Uterus (tissue), 4 donors: ENCODE measurements around the gene TANGO2. TPM values are rescaled to one million over a fixed set of nuclear protein-coding genes. Genes with fewer than 3 reads are reported as not detected.

Experiments used
- DNase-seq, 2 donors: peaks; one replicate each; pipeline ENCODE4 v3.0.0-alpha.2; 2019 to 2020
- H3K27ac ChIP-seq, 2 donors: fragments of 200-600 bp; sonication (generic); 1 replicate in 1 of 2; 2 replicates in 1 of 2; pipeline ENCODE4 v1.5.1; 2016 to 2018
- H3K27me3 ChIP-seq, 2 donors: fragments of 200-600 bp; sonication (generic); one replicate each; pipeline ENCODE4 v1.5.1; 2018 to 2019; ENCODE audit warnings: control low read depth in 1 of 2
- H3K36me3 ChIP-seq, 2 donors: fragments of 200-600 bp; sonication (generic); one replicate each; pipeline ENCODE4 v1.5.1; 2019; ENCODE audit warnings: control low read depth in 1 of 2
- H3K4me1 ChIP-seq, 2 donors: fragments of 200-600 bp; sonication (generic); one replicate each; pipeline ENCODE4 v1.5.1; 2018 to 2019; ENCODE audit warnings: control low read depth in 1 of 2
- H3K4me3 ChIP-seq, 2 donors: fragments of 200-600 bp; sonication (generic); 1 replicate in 1 of 2; 2 replicates in 1 of 2; pipeline ENCODE4 v1.5.1; 2018 to 2019; ENCODE audit warnings: mild to moderate bottlenecking in 1 of 2
- H3K9me3 ChIP-seq, 2 donors: fragments of 200-600 bp; sonication (generic); one replicate each; pipeline ENCODE4 v1.5.1; 2019; ENCODE audit warnings: control low read depth in 1 of 2
- CTCF ChIP-seq, 4 experiments: fragments of 200-600 bp in 2 of 4; fragments of 450-650 bp in 2 of 4; sonication (generic) in 2 of 4; IDR thresholded peaks; one replicate each; pipeline ENCODE4 v1.5.1; 2016 to 2019; ENCODE audit warnings: antibody characterized with exemption in 4 of 4, mild to moderate bottlenecking in 2 of 4, moderate library complexity in 1 of 4
- POLR2A ChIP-seq, 2 donors: fragments of 450-650 bp; IDR thresholded peaks; one replicate each; pipeline ENCODE4 v1.6.1; 2016; ENCODE audit warnings: antibody characterized with exemption in 2 of 2, mild to moderate bottlenecking in 1 of 2, moderate library complexity in 1 of 2
- intact Hi-C: fragments of 100-400 bp; cut with DNase I; formaldehyde crosslinking; loops from one replicate; pipeline ENCODE4 v1.15.1; 2023; ENCODE audit warnings: low total_unique reads
- total RNA-seq, 4 donors: library from RNA; depleted of rRNA in 3 of 4; stranded (reverse); fragments of >200 nt in 3 of 4; gene quantifications; one replicate each; pipeline versions ENCODE4 v1.1.0 to v1.2.4, GENCODE V29; 2014 to 2023
- donor health status: DM: yes; HTN: yes; CAD: no.

Gene TANGO2
- total RNA-seq, 4 donors from 2014 or later, result 2.8 to 25.1 (median 13.3) TPM

GRCh38 chr22:20027966-20028854, 7.3 kb downstream of the TANGO2 start:
- DNase-seq, result no peak
- H3K4me3 ChIP-seq, result no peak overlapping the region
- no peaks in the 10 kb centered on the region for H3K4me1 ChIP-seq
- TF ChIP-seq CTCF (IDR thresholded peaks at IDR 0.05) (no peak), POLR2A (IDR thresholded peaks at IDR 0.05) (no peak)
- intact Hi-C loops, result no loop called here
- no peak overlapping the region for H3K27ac ChIP-seq
- H3K36me3 ChIP-seq, result no peaks in the 10 kb centered on the region
- H3K9me3 ChIP-seq, result no peaks in the 10 kb centered on the region
- no peaks in the 10 kb centered on the region for H3K27me3 ChIP-seq

GRCh38 chr22:20028855-20029549, 8.1 kb downstream of the TANGO2 start:
- Histone ChIP-seq H3K4me1 (no peaks in the 10 kb centered on the region), H3K27ac (no peak overlapping the region), H3K4me3 (no peak overlapping the region), H3K27me3 (no peaks in the 10 kb centered on the region), H3K9me3 (no peaks in the 10 kb centered on the region), H3K36me3 (no peaks in the 10 kb centered on the region)
- intact Hi-C loops, result no loop called here
- no peak for DNase-seq
- TF ChIP-seq CTCF (IDR thresholded peaks at IDR 0.05), result no peak
- no peak for TF ChIP-seq POLR2A (IDR thresholded peaks at IDR 0.05)

GRCh38 chr22:20029550-20030225, 8.8 kb downstream of the TANGO2 start:
- H3K9me3 ChIP-seq, result no peaks in the 10 kb centered on the region
- intact Hi-C loops, result no loop called here
- no peak for DNase-seq
- TF ChIP-seq CTCF (IDR thresholded peaks at IDR 0.05) (no peak), POLR2A (IDR thresholded peaks at IDR 0.05) (no peak)
- no peak overlapping the region for H3K27ac ChIP-seq
- no peaks in the 10 kb centered on the region for H3K36me3 ChIP-seq
- H3K4me1 ChIP-seq, result no peaks in the 10 kb centered on the region
- H3K4me3 ChIP-seq, result no peak overlapping the region
- H3K27me3 ChIP-seq, result no peaks in the 10 kb centered on the region

GRCh38 chr22:20031732-20032406, 11.0 kb downstream of the TANGO2 start:
- no peak for DNase-seq
- Histone ChIP-seq H3K27me3 (no peaks in the 10 kb centered on the region), H3K4me1 (no peaks in the 10 kb centered on the region), H3K9me3 (no peaks in the 10 kb centered on the region), H3K4me3 (no peak overlapping the region), H3K36me3 (no peaks in the 10 kb centered on the region), H3K27ac (no peak overlapping the region)
- intact Hi-C loops, result no loop called here
- no peak for TF ChIP-seq CTCF (IDR thresholded peaks at IDR 0.05)
- no peak for TF ChIP-seq POLR2A (IDR thresholded peaks at IDR 0.05)
